GM21390 (cell line): Measurements from ENCODE around the gene MTHFSD.

ENCODE experiments used
- ATAC-seq: cut with Tn5 transposase; IDR thresholded peaks from one replicate; pipeline ENCODE4 v1.9.1; 2021; ENCODE audit not compliant: unreplicated experiment

Gene MTHFSD

GRCh38 chr16:86584726-86585721 lies 30.0 kb upstream of the MTHFSD start:
- ATAC-seq = no peak

GRCh38 chr16:86584071-86584685 lies 29.1 kb upstream of the MTHFSD start:
- ATAC-seq = no peak

GRCh38 chr16:86581458-86581857 lies 26.4 kb upstream of the MTHFSD start:
- no peak for ATAC-seq

- ATAC-seq = no peak
These were observed 25.7 kb upstream of the MTHFSD start for GRCh38 chr16:86580791-86581170.

GRCh38 chr16:86580063-86580790 lies 25.2 kb upstream of the MTHFSD start:
- no peak for ATAC-seq

- no peak for ATAC-seq
These were observed 24.4 kb upstream of the MTHFSD start for GRCh38 chr16:86579268-86580062.

- no peak for ATAC-seq
These were observed 23.7 kb upstream of the MTHFSD start for GRCh38 chr16:86578611-86579267.

- no peak for ATAC-seq
These were observed 23.1 kb upstream of the MTHFSD start, which contains the start of gene FOXL1 for GRCh38 chr16:86578061-86578599. Gene FOXL1 (plus strand): TSS chr16:86578549. CDS start chr16:86578724, 175 bp downstream.

GRCh38 chr16:86577314-86577971 lies 22.4 kb upstream of the MTHFSD start:
- ATAC-seq = no peak

GRCh38 chr16:86576591-86577313 lies 21.7 kb upstream of the MTHFSD start:
- no peak for ATAC-seq

- ATAC-seq = no peak
These were observed 20.9 kb upstream of the MTHFSD start for GRCh38 chr16:86575754-86576557.

GRCh38 chr16:86575095-86575685 lies 20.2 kb upstream of the MTHFSD start:
- no peak for ATAC-seq

GRCh38 chr16:86574646-86575045 lies 19.6 kb upstream of the MTHFSD start:
- ATAC-seq = no peak

GRCh38 chr16:86573646-86574508 lies 18.8 kb upstream of the MTHFSD start:
- no peak for ATAC-seq

- no peak for ATAC-seq
These were observed 18.2 kb upstream of the MTHFSD start for GRCh38 chr16:86573215-86573614.

- ATAC-seq = no peak
These were observed 17.6 kb upstream of the MTHFSD start for GRCh38 chr16:86572606-86573005.
